SJSA1 (cell line): ENCODE results near the gene PDLIM3. TPM values are rescaled to one million over a fixed set of nuclear protein-coding genes. Genes with fewer than 3 reads are reported as not detected.

Experiments
- DNase-seq, 2 experiments: peaks; one replicate each; pipeline ENCODE4 v3.0.0-alpha.2; 2015 to 2020; ENCODE audit warnings: low spot score in 2 of 2, low read depth in 1 of 2
- H3K27ac ChIP-seq: fragments of 250-450 bp; sonication (Bioruptor Pico); 2 replicates; pipeline ENCODE4 v1.5.1; 2020; ENCODE audit warnings: mild to moderate bottlenecking, moderate library complexity
- H3K27me3 ChIP-seq: fragments of 250-450 bp; sonication (Bioruptor Pico); replicated peaks from 2 replicates; pipeline ENCODE4 v1.5.1; 2020; ENCODE audit warnings: mild to moderate bottlenecking, moderate library complexity
- H3K36me3 ChIP-seq: fragments of 250-450 bp; sonication (Bioruptor Pico); 2 replicates; pipeline ENCODE4 v1.5.1; 2020; ENCODE audit warnings: mild to moderate bottlenecking
- H3K4me1 ChIP-seq: fragments of 250-450 bp; sonication (Bioruptor Pico); replicated peaks from 2 replicates; pipeline ENCODE4 v1.6.1; 2021; ENCODE audit warnings: mild to moderate bottlenecking
- H3K4me3 ChIP-seq: fragments of 250-450 bp; sonication (Bioruptor Pico); 2 replicates; pipeline ENCODE4 v1.5.1; 2020; ENCODE audit warnings: mild to moderate bottlenecking
- H3K9me3 ChIP-seq: fragments of 250-450 bp; sonication (Bioruptor Pico); replicated peaks from 2 replicates; pipeline ENCODE4 v1.5.1; 2020; ENCODE audit warnings: mild to moderate bottlenecking
- total RNA-seq: library from RNA; depleted of rRNA; stranded (reverse); fragments of >200 nt; shearing (Covaris generic); gene quantifications from 2 replicates; pipeline ENCODE4 v1.2.3, GENCODE V29; 2014; rRNA removed

The PDLIM3 gene, protein sequence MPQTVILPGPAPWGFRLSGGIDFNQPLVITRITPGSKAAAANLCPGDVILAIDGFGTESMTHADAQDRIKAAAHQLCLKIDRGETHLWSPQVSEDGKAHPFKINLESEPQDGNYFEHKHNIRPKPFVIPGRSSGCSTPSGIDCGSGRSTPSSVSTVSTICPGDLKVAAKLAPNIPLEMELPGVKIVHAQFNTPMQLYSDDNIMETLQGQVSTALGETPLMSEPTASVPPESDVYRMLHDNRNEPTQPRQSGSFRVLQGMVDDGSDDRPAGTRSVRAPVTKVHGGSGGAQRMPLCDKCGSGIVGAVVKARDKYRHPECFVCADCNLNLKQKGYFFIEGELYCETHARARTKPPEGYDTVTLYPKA
- total RNA-seq: 87.3 and 157 TPM in 2 replicates

DNA sequence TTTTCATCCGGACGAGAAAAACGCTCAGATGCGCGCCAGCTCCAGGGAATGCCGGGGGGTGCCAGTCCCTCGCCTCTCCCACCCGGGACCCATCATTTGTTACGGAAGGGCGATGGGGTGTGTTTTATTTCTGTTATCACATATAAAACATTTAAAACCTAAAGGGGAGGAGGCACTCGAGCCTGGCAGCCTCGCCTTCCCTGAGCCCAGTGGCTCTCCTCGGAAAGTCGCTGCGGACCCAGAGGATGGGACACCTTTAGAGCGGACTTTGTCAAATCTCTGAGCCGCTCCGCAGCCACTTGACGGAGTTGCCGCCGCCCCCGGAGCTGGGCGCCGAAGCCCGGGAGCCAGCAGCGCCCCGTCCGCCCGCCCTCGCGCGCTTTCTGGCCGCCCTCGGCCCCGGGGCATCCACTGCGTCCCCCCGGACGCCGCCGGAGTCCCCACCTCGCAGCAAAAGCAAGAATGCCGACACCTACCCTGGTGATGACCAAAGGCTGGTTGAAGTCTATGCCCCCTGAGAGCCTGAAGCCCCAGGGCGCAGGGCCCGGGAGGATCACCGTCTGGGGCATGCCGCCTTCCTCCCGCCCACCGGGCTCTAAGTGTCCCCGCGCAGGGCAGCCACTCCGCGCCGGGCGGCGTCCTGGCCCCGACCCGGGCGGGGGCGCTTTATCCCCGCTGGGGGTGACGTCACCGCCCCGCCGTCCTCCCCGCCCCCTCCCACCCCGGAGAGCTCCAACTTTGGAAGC lies at the start of gene PDLIM3:
Gene PDLIM3 (minus strand): TSS at position 642 of the 746 bp plus-strand sequence. CDS start 73 bp downstream, at position 569.
- Histone ChIP-seq H3K27me3 (no peaks in the 10 kb centered on the region), H3K27ac (peak within 1 kb of the TSS; percentile 72), H3K4me1 (peaks cover 26% of the 10 kb centered on the region), H3K9me3 (no peaks in the 10 kb centered on the region), H3K36me3 (peaks cover 10% of the 10 kb centered on the region), H3K4me3 (peak within 1 kb of the TSS; percentile 92)
- DNase-seq: peak; percentile 71 to 76

DNA sequence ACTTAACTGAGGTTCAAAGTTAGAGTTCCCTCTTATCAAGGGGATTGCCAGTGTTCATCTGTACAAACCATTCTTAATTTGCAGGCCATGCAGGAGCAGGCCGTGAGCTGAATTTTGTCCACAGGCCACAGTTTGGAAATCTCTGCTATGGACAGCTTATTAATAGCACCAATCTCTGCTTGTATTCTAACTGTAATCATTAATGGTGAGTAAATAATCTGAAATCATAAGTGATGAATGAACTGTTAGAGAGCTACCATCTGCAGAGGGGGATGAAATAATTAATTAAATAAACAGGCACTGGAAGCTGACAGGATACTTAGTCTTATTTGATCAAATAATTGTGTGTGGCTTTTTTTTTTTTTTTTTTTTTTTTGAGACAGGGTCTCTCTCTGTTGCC lies 48.5 kb upstream of the PDLIM3 start:
- DNase-seq: no peak
- peaks cover 3% of the 10 kb centered on the region for H3K4me1 ChIP-seq
- no peak overlapping the region for H3K27ac ChIP-seq
- no peaks in the 10 kb centered on the region for H3K36me3 ChIP-seq
- no peaks in the 10 kb centered on the region for H3K27me3 ChIP-seq
- H3K9me3 ChIP-seq: no peaks in the 10 kb centered on the region
- H3K4me3 ChIP-seq: no peak overlapping the region

DNA sequence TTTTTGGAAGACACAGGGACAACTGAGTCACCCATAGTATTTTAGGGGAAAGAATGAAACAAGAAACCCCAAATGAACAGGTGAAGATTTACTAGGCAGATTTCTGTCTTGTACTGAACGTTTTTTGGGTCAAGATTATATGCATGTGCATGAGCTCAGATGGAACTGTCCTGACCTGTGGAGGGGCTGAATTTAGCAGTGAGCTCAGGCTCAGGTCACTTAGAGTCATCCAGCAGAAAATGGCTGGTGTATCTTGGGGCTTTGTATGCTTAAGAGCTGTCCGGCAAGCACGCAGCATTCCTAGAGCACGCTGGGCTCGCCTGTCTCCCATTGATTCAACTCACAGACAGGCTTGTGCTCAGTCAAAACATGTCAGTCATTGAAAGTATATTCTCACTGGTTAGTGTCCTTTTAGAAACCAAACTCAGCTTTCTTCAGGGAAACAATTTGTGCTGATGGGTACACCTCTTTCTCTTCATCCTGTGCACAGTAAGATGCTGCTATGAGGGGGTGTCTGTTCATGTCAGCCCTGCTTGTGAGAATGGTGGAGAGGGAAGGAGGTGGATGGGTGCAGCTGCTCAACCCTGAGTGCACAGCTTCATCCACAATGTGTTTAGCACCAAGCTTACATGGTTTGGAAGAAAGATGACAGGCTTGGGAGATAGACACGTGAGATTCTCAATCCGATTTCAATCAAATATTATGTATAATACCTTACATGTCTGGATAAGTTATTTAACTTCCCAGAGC lies 47.5 kb upstream of the PDLIM3 start:
- Histone ChIP-seq H3K9me3 (no peaks in the 10 kb centered on the region), H3K4me3 (no peak overlapping the region), H3K27ac (no peak overlapping the region), H3K36me3 (no peaks in the 10 kb centered on the region), H3K4me1 (no peaks in the 10 kb centered on the region), H3K27me3 (no peaks in the 10 kb centered on the region)
- no peak for DNase-seq

DNA sequence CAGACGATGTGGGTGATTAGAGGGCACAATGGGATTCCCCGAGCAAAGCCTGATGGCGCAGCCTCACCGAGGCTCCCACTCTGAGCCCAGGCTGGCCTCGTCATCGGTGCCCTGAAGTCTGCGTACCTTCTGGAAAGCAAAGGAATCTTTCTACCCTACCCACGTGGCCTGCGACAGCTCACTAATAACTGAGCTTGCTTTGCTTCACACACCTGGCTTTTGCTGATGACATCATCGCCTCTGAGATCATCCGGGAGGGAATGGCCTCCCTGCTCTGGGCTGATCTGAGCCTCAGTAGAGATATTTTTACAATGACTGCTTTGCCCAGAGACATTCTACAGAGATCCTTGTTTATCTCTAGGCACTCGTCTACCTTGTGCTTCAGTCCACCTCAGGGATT lies 45.4 kb upstream of the PDLIM3 start:
- no peaks in the 10 kb centered on the region for H3K4me1 ChIP-seq
- H3K27ac ChIP-seq: no peak overlapping the region
- H3K4me3 ChIP-seq: no peak overlapping the region

DNA sequence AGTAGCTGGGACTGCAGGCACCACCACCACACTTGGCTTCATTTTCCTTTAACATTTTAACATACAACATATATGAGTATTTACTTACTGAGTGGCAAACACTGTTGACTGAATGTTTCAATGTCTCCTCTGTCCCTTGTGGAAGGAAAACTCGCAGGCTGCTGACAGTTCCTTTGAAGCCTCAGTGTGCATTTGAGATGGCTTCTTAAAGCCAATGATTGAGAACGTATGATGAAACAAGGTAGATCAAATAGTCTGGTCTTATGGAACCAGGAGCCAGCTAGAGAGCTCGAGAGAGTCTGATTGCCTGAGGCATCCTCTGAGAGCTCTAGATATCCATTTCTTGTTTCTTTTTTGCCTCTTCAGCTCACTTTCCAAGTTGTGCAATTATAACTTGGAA lies 43.0 kb upstream of the PDLIM3 start:
- DNase-seq: no peak
- Histone ChIP-seq H3K27me3 (no peaks in the 10 kb centered on the region), H3K4me1 (peaks cover 8% of the 10 kb centered on the region), H3K36me3 (no peaks in the 10 kb centered on the region), H3K27ac (no peak overlapping the region), H3K4me3 (no peak overlapping the region), H3K9me3 (no peaks in the 10 kb centered on the region)

More for the DNA sequence above, 45.4 kb upstream of the PDLIM3 start:
- Histone ChIP-seq H3K27me3 (no peaks in the 10 kb centered on the region), H3K36me3 (no peaks in the 10 kb centered on the region), H3K9me3 (no peaks in the 10 kb centered on the region)
- DNase-seq: no peak

DNA sequence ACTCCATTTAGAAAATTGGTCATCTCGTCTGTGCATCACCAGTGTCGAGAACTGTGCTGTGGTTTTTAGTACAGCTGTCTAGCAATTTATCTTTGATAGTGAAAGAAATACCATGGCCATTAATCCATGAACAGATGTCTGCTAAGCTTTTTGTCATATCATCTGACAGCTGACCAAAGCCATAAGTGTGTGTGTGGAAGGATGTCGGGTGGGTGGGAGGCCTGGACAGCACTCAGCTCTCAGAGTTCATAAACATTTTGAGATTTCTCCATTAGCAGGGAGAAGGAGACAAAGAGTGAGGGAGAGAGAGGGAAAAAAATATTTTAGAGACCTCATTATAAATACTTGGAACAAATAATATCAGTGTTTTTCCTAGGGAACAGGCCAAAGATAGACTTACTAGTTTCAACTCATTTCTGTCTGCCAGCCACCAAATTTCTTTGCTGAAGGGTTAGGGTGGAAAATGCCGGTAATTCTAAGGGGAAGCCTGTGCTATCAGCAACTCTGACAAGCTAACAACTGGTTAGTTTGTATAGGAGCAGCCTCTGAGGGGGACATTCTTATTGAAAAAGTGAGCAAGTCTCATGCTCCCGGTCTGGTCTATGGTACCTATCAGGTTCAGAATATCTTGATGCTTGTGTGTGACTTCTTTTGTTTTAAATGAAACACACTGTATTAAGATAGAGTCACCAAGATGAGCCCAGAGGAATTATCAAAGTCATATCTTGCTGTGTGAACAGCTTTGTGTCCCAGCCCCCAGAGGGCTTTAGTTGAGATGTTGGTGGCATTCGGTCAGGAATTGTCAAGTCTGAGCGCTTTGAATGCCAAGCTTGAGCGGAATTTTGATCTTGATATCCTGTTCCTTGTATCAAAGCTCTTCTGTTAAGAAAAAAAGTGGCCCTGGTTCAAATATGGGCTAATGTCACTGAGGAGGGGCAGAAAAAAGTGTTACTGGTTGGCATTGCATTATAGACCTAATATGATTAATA lies 41.9 kb upstream of the PDLIM3 start:
- DNase-seq: no peak
- Histone ChIP-seq H3K4me1 (peaks cover 11% of the 10 kb centered on the region), H3K4me3 (no peak overlapping the region), H3K36me3 (no peaks in the 10 kb centered on the region), H3K9me3 (no peaks in the 10 kb centered on the region), H3K27me3 (no peaks in the 10 kb centered on the region), H3K27ac (no peak overlapping the region)

DNA sequence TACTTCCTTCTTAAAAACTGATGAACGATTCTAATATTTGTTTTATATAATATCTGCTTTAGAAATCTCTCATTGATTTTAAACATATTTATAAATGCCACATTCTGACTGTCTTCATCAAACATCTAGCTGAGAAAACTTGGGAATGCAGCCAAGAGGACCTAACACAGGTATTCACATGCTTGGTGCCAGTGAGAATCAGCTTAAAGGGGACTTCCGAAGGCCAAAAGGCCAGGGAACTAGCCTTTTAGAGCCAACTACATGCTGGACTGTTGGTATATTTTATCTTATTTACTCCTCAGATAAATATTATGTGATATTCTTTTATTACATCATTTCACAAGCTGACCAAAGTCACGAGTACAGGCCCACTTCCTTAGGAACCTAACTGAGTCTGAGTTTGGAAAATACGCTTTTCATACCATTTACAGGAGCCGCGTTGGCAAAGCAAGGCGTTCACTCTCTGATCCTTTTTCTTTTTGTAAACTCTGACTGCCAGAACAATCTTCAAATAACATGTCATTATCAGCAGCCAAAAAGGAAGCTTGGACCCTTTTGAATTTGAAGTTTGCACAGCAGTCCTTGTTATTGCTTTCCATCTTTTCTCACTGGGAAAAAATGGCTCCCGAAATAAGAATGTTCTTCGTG lies 41.1 kb upstream of the PDLIM3 start:
- DNase-seq: no peak
- Histone ChIP-seq H3K27ac (no peak overlapping the region), H3K4me3 (no peak overlapping the region), H3K36me3 (no peaks in the 10 kb centered on the region), H3K27me3 (no peaks in the 10 kb centered on the region), H3K9me3 (no peaks in the 10 kb centered on the region), H3K4me1 (peaks cover 11% of the 10 kb centered on the region)

DNA sequence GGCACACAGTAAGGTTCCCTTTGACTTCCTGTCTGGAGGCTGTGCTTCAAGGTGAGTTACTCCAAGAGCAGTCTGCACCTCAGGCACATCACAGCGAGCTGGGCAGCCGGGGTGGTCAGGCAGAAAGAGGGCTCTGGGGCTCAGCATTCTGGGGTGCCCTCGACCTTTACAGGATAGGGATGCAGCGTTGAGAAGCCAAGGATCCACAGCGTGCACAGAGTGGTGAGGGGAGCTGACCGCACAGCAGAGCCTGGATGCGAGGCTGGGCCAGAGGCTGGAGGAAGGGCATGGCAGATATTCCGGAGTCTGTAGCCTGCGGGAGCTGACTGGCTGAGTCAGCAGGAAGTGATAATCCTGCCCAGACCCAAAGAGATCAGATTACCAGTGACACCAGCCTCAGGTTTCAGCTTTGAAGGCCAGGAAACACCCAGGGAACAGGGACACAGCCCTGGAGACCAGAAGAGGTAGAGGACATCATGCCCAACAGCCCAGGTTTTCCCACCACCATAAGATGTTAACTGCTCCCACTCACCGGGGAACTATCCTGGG lies 38.4 kb upstream of the PDLIM3 start:
- DNase-seq: peak; percentile 52 to 63
- no peaks in the 10 kb centered on the region for H3K36me3 ChIP-seq
- H3K27me3 ChIP-seq: no peaks in the 10 kb centered on the region
- H3K9me3 ChIP-seq: no peaks in the 10 kb centered on the region
- H3K27ac ChIP-seq: no peak overlapping the region; the same call in 1 of the 2 replicates
- peaks cover 11% of the 10 kb centered on the region for H3K4me1 ChIP-seq
- no peak overlapping the region for H3K4me3 ChIP-seq

DNA sequence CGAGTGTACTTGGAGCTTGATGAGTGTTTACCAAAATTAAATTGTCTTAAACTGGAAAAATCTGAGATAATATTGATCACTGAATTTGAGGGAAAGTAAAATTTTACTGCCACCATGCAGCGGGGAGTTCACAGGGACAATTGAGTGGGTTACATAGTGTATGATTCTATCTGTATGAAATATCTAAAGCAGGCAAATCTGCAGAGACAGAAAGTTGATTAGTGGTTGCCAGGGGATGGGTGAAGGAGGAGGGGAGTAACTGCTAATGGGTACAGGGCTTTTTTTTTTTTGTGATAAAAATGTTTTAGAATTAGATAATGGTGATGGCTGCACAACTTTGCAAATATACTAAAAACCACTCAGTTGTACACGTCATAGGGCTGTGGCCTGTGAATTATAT lies 35.4 kb upstream of the PDLIM3 start:
- H3K4me3 ChIP-seq: no peak overlapping the region
- H3K4me1 ChIP-seq: peaks cover 11% of the 10 kb centered on the region
- DNase-seq: no peak
- H3K27me3 ChIP-seq: no peaks in the 10 kb centered on the region
- H3K27ac ChIP-seq: no peak overlapping the region
- H3K9me3 ChIP-seq: no peaks in the 10 kb centered on the region
- H3K36me3 ChIP-seq: no peaks in the 10 kb centered on the region

DNA sequence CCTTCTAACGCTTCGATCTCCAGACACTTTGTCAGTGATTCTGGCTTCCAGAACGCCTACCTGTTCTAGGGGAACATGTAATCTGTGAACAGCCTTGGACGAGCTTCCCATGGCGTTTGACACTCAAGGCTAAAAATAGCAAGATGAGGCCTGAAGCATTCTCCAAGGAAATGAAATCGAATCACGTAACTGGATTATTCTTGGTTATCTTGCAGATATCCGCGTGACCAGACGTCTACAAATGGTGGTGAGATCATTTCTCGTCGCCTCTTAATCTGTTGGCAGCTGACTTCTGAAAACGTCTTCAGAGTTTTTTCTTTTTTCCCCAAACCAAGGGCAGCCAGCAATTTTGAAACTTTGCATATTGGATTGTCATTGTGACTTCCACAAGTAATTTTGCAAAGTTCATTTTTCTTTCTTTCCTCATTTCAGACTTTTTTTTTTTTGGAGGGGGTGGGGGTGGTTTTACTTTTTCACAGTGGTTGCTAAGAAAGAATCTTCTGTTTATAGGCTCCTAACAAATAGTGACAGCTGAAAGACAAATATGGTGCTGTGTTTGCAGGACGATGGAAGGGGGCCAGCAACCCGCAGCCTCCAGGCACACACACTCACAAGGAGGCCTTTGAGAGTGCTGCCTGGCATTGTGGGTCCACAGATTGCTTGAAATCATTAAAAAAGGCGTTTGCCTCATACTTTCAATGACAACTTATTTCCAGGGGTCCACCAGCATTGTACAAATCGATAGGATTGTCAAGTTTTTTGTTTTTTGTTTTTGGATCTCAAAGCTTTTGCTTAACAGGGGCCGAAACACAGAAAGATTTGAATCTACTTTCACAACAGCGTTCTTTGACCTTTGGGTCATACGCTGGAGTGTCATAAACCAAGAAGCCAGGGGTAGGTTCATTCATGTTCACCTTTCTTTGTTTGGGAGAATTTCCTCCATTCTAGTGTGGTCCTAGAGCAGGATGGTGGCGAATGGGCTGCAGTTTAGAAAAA lies 32.4 kb upstream of the PDLIM3 start:
- no peak overlapping the region for H3K4me3 ChIP-seq
- DNase-seq: no peak

DNA sequence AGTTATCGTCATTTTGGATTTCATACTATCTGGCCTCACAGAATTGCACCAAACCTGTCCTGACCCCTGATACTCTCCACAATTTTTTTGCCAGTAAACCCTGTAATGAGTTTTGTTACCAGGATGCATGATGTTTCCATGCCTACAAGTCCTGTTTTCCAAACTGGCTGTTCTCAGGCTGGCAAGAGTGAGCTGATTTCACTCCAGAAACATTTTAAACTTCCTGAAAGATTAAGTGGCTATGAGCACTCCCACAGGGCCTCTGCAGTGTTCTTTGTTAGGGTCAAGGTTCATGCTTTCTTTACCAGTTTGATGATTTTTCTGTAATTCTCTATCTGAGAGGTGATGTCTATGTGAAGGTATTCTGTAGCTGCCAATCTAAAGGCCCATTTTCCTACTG lies 31.7 kb upstream of the PDLIM3 start:
- Histone ChIP-seq H3K4me1 (no peaks in the 10 kb centered on the region), H3K27ac (no peak overlapping the region), H3K27me3 (no peaks in the 10 kb centered on the region; the same call in 1 of the 2 replicates), H3K9me3 (no peaks in the 10 kb centered on the region), H3K36me3 (no peaks in the 10 kb centered on the region), H3K4me3 (no peak overlapping the region)
- DNase-seq: no peak

More for the DNA sequence above, 32.4 kb upstream of the PDLIM3 start:
- Histone ChIP-seq H3K9me3 (no peaks in the 10 kb centered on the region), H3K27me3 (no peaks in the 10 kb centered on the region; the same call in 1 of the 2 replicates), H3K27ac (no peak overlapping the region), H3K4me1 (no peaks in the 10 kb centered on the region), H3K36me3 (no peaks in the 10 kb centered on the region)
